A549 (cell line): ENCODE results near the gene SNX20. TPM values are rescaled to one million over a fixed set of nuclear protein-coding genes. Genes with fewer than 3 reads are reported as not detected.
A peak's percentile ranks its signal among the peaks of the same experiment; 100 is the strongest.

Experiments
- ATAC-seq, 2 experiments: fragments of 200-7000 bp in 1 of 2; fragments of >200 bp in 1 of 2; cut with Nextera tagmentation in 1 of 2; cut with Tn5 transposase in 1 of 2; 3 replicates each; pipeline versions ENCODE4 v1.8.0 to v1.9.1; 2018 to 2020; ENCODE audit warnings: mild to moderate bottlenecking in 1 of 2, moderate library complexity in 1 of 2
- CTCF ChIA-PET: fragments of 300-600 bp; sonication (Branson Sonifier 250); formaldehyde crosslinking; extraction: SDS; loops from one replicate; lab custom pipeline; 2021; ENCODE audit warnings: antibody characterized with exemption, inconsistent platforms; lab: Yijun Ruan, JAX
- POLR2A ChIA-PET: fragments of 350-600 bp; formaldehyde crosslinking; extraction: SDS; loops from one replicate; lab custom pipeline; 2021; ENCODE audit warnings: antibody characterized with exemption, inconsistent platforms; lab: Yijun Ruan, JAX
- DNase-seq, 2 experiments: peaks; one replicate each; pipeline versions ENCODE4 v3.0.0 to v3.0.0-alpha.2; 2011 to 2016; ENCODE audit warnings: low read depth in 1 of 2, low spot score in 1 of 2
- FAIRE-seq: peaks from 2 replicates; lab custom pipeline; 2011; peaks lifted over from hg19 to GRCh38; lab: Jason Lieb, UNC
- H3K27ac ChIP-seq, 2 experiments: fragments of >200 bp; sonication (Bioruptor Twin); formaldehyde crosslinking; 3 replicates each; pipeline ENCODE4 v1.5.1; 2016 to 2017
- H3K4me1 ChIP-seq: fragments of >200 bp; sonication (Bioruptor Twin); formaldehyde crosslinking; 3 replicates; pipeline ENCODE4 v1.6.1; 2016
- H3K4me2 ChIP-seq: fragments of >200 bp; sonication (Bioruptor Twin); formaldehyde crosslinking; 3 replicates; pipeline ENCODE4 v1.6.1; 2016
- H3K4me3 ChIP-seq: fragments of >200 bp; sonication (Bioruptor Twin); formaldehyde crosslinking; 3 replicates; pipeline ENCODE4 v1.5.1; 2016
- H3K9me3 ChIP-seq: fragments of >200 bp; sonication (Bioruptor Twin); formaldehyde crosslinking; 3 replicates; pipeline ENCODE4 v1.6.1; 2016
- CEBPB ChIP-seq, 2 experiments: fragments of >200 bp in 1 of 2; sonication (Bioruptor Twin) in 1 of 2; formaldehyde crosslinking in 1 of 2; IDR thresholded peaks; 2 replicates each; pipeline ENCODE4 v1.6.1; 2012 to 2016
- EHF ChIP-seq: fragments of 250-450 bp; sonication (Bioruptor Pico); IDR thresholded peaks from 2 replicates; pipeline ENCODE4 v1.5.0; 2020; ENCODE audit warnings: mild to moderate bottlenecking
- ESRRA ChIP-seq: fragments of 150-350 bp; IDR thresholded peaks from 2 replicates; pipeline ENCODE4 v1.6.1; 2014; ENCODE audit warnings: mild to moderate bottlenecking, low read length, borderline replicate concordance
- FOSB ChIP-seq: fragments of 250-450 bp; sonication (Bioruptor Pico); IDR thresholded peaks from 2 replicates; pipeline ENCODE4 v1.5.0; 2020; ENCODE audit warnings: mild to moderate bottlenecking, moderate library complexity
- HDAC2 ChIP-seq: fragments of 200-600 bp; sonication (generic); IDR thresholded peaks from 2 replicates; pipeline ENCODE4 v1.6.1; 2016
- JUN ChIP-seq, 2 experiments: fragments of >200 bp; sonication (Bioruptor Twin); formaldehyde crosslinking; IDR thresholded peaks; 2 replicates in 1 of 2; 3 replicates in 1 of 2; pipeline ENCODE4 v1.6.1; 2016 to 2017
- JUNB ChIP-seq: fragments of >200 bp; sonication (Bioruptor Twin); formaldehyde crosslinking; IDR thresholded peaks from 2 replicates; pipeline ENCODE4 v1.6.1; 2016
- KDM1A ChIP-seq: fragments of 200-600 bp; sonication (generic); IDR thresholded peaks from 2 replicates; pipeline ENCODE4 v1.6.1; 2016; ENCODE audit warnings: low read depth, mild to moderate bottlenecking
- MAZ ChIP-seq: fragments of 150-350 bp; IDR thresholded peaks from 2 replicates; pipeline ENCODE4 v1.6.1; 2014; ENCODE audit warnings: antibody characterized with exemption, low read depth, low read length, borderline replicate concordance
- MYC ChIP-seq: IDR thresholded peaks from 2 replicates; pipeline ENCODE4 v1.6.1; 2012; ENCODE audit warnings: mild to moderate bottlenecking, inconsistent platforms, low read length, improper control_type of control experiment, borderline replicate concordance
- NFE2L2 ChIP-seq: fragments of 150-350 bp; conservative IDR thresholded peaks from 2 replicates; pipeline ENCODE4 v1.6.1; 2014; ENCODE audit warnings: low read length
- NPAS2 ChIP-seq: fragments of 250-450 bp; sonication (Bioruptor Pico); IDR thresholded peaks from 2 replicates; pipeline ENCODE4 v1.8.0; 2022; ENCODE audit warnings: mild to moderate bottlenecking, moderate library complexity, borderline replicate concordance
- PHF8 ChIP-seq: fragments of 200-600 bp; sonication (generic); IDR thresholded peaks from 2 replicates; pipeline ENCODE4 v1.6.1; 2016; ENCODE audit warnings: low read depth, mild to moderate bottlenecking, antibody characterized with exemption, moderate library complexity, borderline replicate concordance
- POLR2AphosphoS2 ChIP-seq: conservative IDR thresholded peaks from 2 replicates; pipeline ENCODE4 v1.6.1; 2012; ENCODE audit warnings: low read length, improper control_type of control experiment, inconsistent platforms
- RAD21 ChIP-seq, 2 experiments: fragments of >200 bp in 1 of 2; sonication (Bioruptor Twin) in 1 of 2; formaldehyde crosslinking in 1 of 2; IDR thresholded peaks in 1 of 2; conservative IDR thresholded peaks in 1 of 2; 2 replicates in 1 of 2; 3 replicates in 1 of 2; pipeline ENCODE4 v1.6.1; 2012 to 2018; ENCODE audit warnings: inconsistent platforms in 1 of 2
- RCOR1 ChIP-seq: fragments of 150-350 bp; IDR thresholded peaks from 2 replicates; pipeline ENCODE4 v1.6.1; 2014; ENCODE audit warnings: antibody characterized with exemption, low read length, low read depth
- RNF2 ChIP-seq: fragments of 200-600 bp; sonication (generic); IDR thresholded peaks from 2 replicates; pipeline ENCODE4 v1.6.1; 2016; ENCODE audit warnings: low read depth, mild to moderate bottlenecking, antibody characterized with exemption, moderate library complexity, borderline replicate concordance
- SMC3 ChIP-seq: fragments of >200 bp; sonication (Bioruptor Twin); formaldehyde crosslinking; IDR thresholded peaks from 3 replicates; pipeline ENCODE4 v1.6.1; 2018; ENCODE audit warnings: inconsistent platforms
- SREBF2 ChIP-seq: fragments of 450-650 bp; IDR thresholded peaks from 2 replicates; pipeline ENCODE4 v1.6.1; 2014; ENCODE audit warnings: mild to moderate bottlenecking, moderate library complexity
- ZC3H11A ChIP-seq: fragments of 450-650 bp; IDR thresholded peaks from 2 replicates; pipeline ENCODE4 v1.6.1; 2014; ENCODE audit warnings: antibody characterized with exemption, mild to moderate bottlenecking
- ZFP36 ChIP-seq: fragments of 450-650 bp; IDR thresholded peaks from 2 replicates; pipeline ENCODE4 v1.6.1; 2014; ENCODE audit warnings: borderline replicate concordance; ENCODE audit not compliant: partially characterized antibody
- ZSCAN20 ChIP-seq: fragments of 250-450 bp; sonication (Bioruptor Pico); IDR thresholded peaks from 2 replicates; pipeline ENCODE4 v1.8.0; 2022; ENCODE audit warnings: mild to moderate bottlenecking, moderate library complexity
- WGBS: methylation state at CpG from one replicate; pipeline ENCODE4 v1.1.6; 2017; ENCODE audit errors: missing lambda C conversion rate; 5-methylcytosine and 5-hydroxymethylcytosine counted together
- polyA plus RNA-seq, 4 experiments: library from polyadenylated mRNA; depleted of rRNA in 3 of 4; stranded (reverse); fragments of >200 nt; fragmentation: RNase III in 1 of 4; extraction: RNeasy Plus Mini Kit Qiagen cat#74134 plus additional on column Dnase treatment in 1 of 4; gene quantifications; 2 replicates in 3 of 4; 3 replicates in 1 of 4; pipeline ENCODE4 v1.2.3, GENCODE V29; 2011 to 2017
- TF ChIP-seq, protein P1 (sequence below): fragments of 450-650 bp; IDR thresholded peaks from 2 replicates; pipeline ENCODE4 v1.6.1; 2014; ENCODE audit warnings: antibody characterized with exemption
- TF ChIP-seq, protein P2 (sequence below): fragments of >200 bp; sonication (Bioruptor Twin); formaldehyde crosslinking; IDR thresholded peaks from 3 replicates; pipeline ENCODE4 v1.6.1; 2016
- TF ChIP-seq, protein P3 (sequence below): IDR thresholded peaks from 2 replicates; pipeline ENCODE4 v1.6.1; 2012; ENCODE audit warnings: low read depth, borderline replicate concordance
- TF ChIP-seq, protein P4 (sequence below): IDR thresholded peaks from 2 replicates; pipeline ENCODE4 v1.6.1; 2012

Gene SNX20
- polyA plus RNA-seq, 2 of the 4 experiments (the other 2 are of a cell fraction) = not detected

DNA sequence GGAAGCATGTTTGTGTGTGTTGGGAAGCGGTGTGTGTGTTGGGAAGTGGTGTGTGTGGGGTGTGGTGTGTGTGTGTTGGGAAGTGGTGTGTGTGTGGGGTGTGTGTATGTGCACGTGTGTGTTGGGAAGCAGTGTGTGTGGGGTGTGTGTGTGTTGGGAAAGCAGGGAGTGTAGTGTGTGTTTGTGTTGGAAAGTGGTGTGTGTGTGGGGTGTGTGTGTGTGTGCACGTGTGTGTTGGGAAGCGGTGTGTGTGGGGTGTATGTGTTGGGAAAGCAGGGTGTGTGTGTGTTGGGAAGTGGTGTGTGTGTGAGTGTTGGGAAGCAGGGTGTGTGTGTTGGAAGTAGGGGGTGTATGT, 11.5 kb upstream of the SNX20 start:
- POLR2A ChIA-PET = no interaction called here
- no peak overlapping the region for H3K4me3 ChIP-seq
- ATAC-seq = no peak
- H3K9me3 ChIP-seq = no peaks in the 10 kb centered on the region
- no peak for TF ChIP-seq JUN (IDR thresholded peaks at IDR 0.05)
- no peak for TF ChIP-seq RCOR1
- TF ChIP-seq, protein P1, sequence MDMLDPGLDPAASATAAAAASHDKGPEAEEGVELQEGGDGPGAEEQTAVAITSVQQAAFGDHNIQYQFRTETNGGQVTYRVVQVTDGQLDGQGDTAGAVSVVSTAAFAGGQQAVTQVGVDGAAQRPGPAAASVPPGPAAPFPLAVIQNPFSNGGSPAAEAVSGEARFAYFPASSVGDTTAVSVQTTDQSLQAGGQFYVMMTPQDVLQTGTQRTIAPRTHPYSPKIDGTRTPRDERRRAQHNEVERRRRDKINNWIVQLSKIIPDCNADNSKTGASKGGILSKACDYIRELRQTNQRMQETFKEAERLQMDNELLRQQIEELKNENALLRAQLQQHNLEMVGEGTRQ = no peak
- no peak for TF ChIP-seq KDM1A
- TF ChIP-seq ZC3H11A = no peak
- no peak for TF ChIP-seq EHF (CRISPR knock-in tag)
- no peak for TF ChIP-seq SREBF2
- TF ChIP-seq, protein P2, sequence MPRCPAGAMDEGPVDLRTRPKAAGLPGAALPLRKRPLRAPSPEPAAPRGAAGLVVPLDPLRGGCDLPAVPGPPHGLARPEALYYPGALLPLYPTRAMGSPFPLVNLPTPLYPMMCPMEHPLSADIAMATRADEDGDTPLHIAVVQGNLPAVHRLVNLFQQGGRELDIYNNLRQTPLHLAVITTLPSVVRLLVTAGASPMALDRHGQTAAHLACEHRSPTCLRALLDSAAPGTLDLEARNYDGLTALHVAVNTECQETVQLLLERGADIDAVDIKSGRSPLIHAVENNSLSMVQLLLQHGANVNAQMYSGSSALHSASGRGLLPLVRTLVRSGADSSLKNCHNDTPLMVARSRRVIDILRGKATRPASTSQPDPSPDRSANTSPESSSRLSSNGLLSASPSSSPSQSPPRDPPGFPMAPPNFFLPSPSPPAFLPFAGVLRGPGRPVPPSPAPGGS = no peak
- TF ChIP-seq, protein P3, sequence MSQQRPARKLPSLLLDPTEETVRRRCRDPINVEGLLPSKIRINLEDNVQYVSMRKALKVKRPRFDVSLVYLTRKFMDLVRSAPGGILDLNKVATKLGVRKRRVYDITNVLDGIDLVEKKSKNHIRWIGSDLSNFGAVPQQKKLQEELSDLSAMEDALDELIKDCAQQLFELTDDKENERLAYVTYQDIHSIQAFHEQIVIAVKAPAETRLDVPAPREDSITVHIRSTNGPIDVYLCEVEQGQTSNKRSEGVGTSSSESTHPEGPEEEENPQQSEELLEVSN = no peak
- no peak for TF ChIP-seq MYC
- no peak for TF ChIP-seq HDAC2
- no peak for TF ChIP-seq ESRRA
- no peak for TF ChIP-seq RNF2
- no peak for TF ChIP-seq MAZ
- TF ChIP-seq, all 56 proteins: peak for 0
- Histone ChIP-seq H3K27ac (no peak overlapping the region), H3K4me2 (peak overlapping the region; percentile 97; the same call in 2 of the 3 replicates), H3K4me1 (0 out of 3 replicates have a peak, but pooled peaks cover 5% of the 10 kb centered on the region)
- FAIRE-seq (no peak), DNase-seq (no peak)
- CTCF ChIA-PET = interaction anchor here (0.6 kb wide), 1 partner anchor 21 kb away, joined by 3 read pairs; no protein-coding TSS in a partner anchor
- WGBS = 67% methylated on average over 4 of the region's 4 CpGs

DNA sequence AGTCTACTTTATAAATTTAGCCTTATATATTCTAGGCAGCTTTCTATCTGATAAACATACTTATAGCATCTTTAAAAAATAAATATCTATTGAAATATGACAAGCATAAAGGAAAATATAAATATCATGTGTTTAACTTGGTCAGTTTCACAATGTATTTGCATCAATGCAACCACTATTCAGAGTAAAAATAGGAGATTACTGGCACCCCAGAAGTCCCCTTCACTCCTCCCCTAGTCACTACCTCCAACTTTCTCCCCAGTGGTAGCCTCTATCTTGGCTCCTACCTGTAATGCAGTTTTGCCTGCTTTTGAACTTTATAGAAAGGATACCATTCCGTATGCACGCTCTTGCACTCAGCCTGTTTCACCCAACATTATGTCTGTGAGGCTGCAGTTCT, 9.1 kb upstream of the SNX20 start:
- no peak for ATAC-seq
- ChIA-PET POLR2A (no interaction called here), CTCF (interaction anchor here (1.3 kb wide), 2 partner anchors 26 to 116 kb away, joined by 3 to 4 read pairs; no protein-coding TSS in a partner anchor)
- no peak overlapping the region for H3K27ac ChIP-seq
- H3K4me3 ChIP-seq = no peak overlapping the region
- 64% methylated on average over 2 of the region's 2 CpGs for WGBS
- no peaks in the 10 kb centered on the region for H3K9me3 ChIP-seq
- no peak overlapping the region for H3K4me2 ChIP-seq
- no peak for FAIRE-seq
- DNase-seq = no peak
- H3K4me1 ChIP-seq = no peaks in the 10 kb centered on the region
- TF ChIP-seq ZFP36 = no peak
- TF ChIP-seq ZSCAN20 (CRISPR knock-in tag) = no peak
- no peak for TF ChIP-seq NFE2L2
- TF ChIP-seq KDM1A = no peak
- no peak for TF ChIP-seq FOSB (CRISPR knock-in tag)
- TF ChIP-seq, protein P1 = no peak
- no peak for TF ChIP-seq CEBPB (IDR thresholded peaks at IDR 0.05)
- no peak for TF ChIP-seq POLR2AphosphoS2

DNA sequence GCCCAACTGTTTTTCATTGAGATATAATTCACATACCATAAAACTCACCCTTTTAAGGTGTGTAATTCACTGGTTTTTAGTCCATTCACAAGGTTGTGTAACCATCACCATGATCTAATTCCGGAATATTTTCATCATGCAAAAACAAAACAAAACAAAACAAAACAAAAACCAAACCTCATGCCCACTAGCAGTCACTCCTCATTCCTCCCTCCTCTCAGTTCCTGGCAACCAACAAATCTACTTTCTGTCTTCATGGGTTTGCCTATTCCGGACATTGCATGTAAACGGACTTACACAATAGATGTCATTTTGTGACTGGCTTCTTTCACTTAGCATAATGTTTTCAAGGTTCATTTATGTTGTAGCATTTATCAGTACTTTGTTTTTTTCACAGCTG, 7.8 kb upstream of the SNX20 start:
- Histone ChIP-seq H3K4me2 (no peak overlapping the region), H3K9me3 (no peaks in the 10 kb centered on the region), H3K27ac (no peak overlapping the region), H3K4me1 (no peaks in the 10 kb centered on the region), H3K4me3 (no peak overlapping the region)
- 45% methylated on average over 3 of the region's 3 CpGs for WGBS
- FAIRE-seq (no peak), DNase-seq (no peak), ATAC-seq (no peak)
- TF ChIP-seq NPAS2 (CRISPR knock-in tag) (no peak), RAD21 (conservative IDR thresholded peaks at IDR 0.05 in 1 of 2, IDR thresholded peaks at IDR 0.05 in 1 of 2) (no peak), PHF8 (no peak), JUNB (no peak), SMC3 (no peak)
- TF ChIP-seq, protein P4, sequence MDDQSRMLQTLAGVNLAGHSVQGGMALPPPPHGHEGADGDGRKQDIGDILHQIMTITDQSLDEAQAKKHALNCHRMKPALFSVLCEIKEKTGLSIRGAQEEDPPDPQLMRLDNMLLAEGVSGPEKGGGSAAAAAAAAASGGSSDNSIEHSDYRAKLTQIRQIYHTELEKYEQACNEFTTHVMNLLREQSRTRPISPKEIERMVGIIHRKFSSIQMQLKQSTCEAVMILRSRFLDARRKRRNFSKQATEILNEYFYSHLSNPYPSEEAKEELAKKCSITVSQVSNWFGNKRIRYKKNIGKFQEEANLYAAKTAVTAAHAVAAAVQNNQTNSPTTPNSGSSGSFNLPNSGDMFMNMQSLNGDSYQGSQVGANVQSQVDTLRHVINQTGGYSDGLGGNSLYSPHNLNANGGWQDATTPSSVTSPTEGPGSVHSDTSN = no peak
- ChIA-PET POLR2A (no interaction called here), CTCF (no interaction called here)
